Stimulated activated CD8-positive, alpha-beta memory T cell treated with anti-CD3 and anti-CD28 coated beads, Interleukin-15, amount 100 ng/mL, for 24 hours (primary cell): ENCODE data around the gene ZNF766.
"Not testable (repeated sequence)": the region's sequence is repeated elsewhere in the genome, so short reads cannot be mapped to it uniquely, and the experiment has no call there.

Experiments
- DNase-seq: peaks from one replicate; pipeline ENCODE4 v3.0.0-alpha.2; 2020; ENCODE audit warnings: low read depth

The ZNF766 gene

DNA sequence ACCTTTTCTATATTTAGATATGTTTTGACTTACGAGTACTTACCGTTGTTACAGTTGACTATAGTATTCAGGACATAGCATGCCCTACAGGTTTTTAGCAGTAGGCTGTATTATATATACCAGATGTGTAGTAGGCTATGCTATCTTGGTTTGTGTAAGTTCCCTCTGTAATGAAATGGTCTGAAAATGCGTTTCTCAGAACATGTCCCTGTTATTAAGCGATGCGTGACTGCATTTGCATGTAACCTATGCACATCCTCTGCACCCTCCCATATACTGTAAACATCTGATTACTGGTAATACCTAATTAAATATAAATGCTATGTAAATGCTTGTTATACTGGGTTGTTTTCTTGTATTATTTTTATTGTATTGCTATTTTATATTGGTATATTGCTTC, 6.6 kb downstream of the ZNF766 start:
- DNase-seq, result no peak

- no peak for DNase-seq
These were observed 8.1 kb downstream of the ZNF766 start for GRCh38 chr19:52277471-52277870.

GRCh38 chr19:52286256-52286655, 16.9 kb downstream of the ZNF766 start:
- DNase-seq, result no peak

GRCh38 chr19:52291781-52292180, 22.4 kb downstream of the ZNF766 start:
- no peak for DNase-seq

DNA sequence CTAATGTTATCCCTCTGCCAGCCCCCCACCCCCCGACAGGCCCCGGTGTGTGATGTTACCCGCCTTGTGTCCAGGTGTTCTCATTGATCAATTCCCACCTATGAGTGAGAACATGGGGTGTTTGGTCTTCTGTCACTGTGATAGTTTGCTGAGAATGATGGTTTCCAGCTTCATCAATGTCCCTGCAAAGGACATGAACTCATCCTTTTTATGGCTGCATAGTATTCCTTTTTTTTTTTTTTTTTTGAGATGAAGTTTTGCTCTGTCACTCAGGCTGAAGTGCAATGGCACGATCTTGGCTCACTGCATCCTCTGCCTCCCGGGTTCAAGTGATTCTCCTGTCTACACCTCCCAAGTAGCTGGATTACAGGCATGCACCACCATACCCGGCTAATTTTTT, 23.6 kb downstream of the ZNF766 start:
- not testable (repeated sequence) for DNase-seq

DNA sequence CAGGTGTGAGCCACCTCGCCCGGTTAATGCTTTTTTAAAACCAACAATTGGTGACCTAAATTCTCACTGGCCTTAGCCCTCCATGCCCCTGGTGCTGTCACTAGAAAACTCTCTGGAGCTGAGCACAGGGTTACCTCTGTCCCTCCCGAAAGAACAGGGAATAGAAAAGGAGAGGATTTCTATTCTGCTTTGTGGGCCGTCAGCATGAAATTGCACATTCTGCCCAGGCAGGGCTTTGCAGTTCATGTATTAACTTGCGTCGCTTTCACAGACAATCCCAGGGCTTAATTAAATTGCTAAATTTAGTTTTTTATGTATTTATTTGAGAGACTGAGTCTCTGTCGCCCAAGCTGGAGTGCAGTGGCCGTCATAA, 27.0 kb downstream of the ZNF766 start:
- DNase-seq, result no peak

DNA sequence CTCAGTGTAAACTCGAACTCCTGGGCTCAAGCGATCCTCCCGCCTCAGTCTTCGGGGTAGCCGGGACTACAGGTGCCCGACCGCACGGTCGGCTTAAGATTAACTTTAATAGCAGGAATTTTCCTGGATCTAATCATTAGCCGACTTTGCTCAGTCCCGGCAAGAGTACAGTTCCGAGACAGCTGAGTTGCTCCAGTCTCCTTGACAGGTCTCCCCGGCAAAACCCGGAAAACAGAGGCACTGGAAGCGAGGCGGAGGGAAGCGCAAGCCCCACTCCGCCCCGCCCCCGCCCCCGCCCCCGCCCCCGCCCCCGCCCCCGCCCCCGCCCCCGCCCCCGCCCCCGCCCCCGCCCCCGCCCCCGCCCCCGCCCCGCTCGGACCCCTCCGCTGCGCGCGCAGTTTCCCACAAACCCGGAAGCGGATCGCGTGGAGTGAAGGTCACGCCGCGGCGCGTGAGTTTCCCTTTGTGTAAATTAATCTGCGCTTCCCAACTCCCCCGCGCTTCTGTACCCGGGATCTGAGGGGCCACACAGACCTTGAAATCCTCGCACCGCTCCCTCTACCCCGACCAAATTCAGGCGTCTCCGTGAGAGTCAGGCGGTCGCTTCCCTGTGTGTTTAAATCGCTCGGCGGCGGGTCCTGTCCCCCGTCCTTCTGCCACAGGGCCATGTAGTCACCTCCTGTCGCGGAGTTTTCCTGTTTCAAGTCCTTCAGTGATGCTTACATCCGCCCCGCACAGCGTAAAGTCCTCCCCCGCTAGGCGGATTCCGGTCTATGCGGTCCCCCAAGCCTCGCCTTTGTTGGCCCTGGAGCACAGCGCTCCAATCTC, 27.6 kb downstream of the ZNF766 start, which contains the start of gene ZNF480:
TSS of gene ZNF480 (plus strand) at position 397 of the 828 bp plus-strand sequence. CDS start 3,244 bp downstream, outside the sequence.
- DNase-seq, result peak; percentile 65

- no peak for DNase-seq
These were observed 28.4 kb downstream of the ZNF766 start for GRCh38 chr19:52297601-52298364.

GRCh38 chr19:52307275-52307674, 37.9 kb downstream of the ZNF766 start:
- no peak for DNase-seq

GRCh38 chr19:52322429-52322828, 53.0 kb downstream of the ZNF766 start:
- DNase-seq, result no peak

- no peak for DNase-seq
These were observed 62.4 kb downstream of the ZNF766 start for GRCh38 chr19:52331757-52332156.

DNA sequence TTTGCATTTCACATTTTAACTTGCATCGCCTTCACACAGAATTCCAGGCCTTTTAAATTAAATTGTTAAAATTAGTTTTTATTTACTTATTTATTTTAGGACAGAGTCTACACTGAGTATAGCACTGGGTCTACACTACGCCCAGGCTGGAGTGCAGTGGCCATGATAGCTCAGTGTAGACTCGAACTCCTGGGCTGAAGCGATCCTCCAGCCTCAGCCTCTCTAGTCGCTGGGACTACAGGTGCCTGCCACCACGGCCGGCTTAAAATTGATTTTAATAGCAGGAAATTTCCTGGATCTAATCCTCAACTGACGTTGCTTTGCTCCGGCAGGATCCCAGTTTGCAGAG, 66.4 kb downstream of the ZNF766 start:
- no peak for DNase-seq

DNA sequence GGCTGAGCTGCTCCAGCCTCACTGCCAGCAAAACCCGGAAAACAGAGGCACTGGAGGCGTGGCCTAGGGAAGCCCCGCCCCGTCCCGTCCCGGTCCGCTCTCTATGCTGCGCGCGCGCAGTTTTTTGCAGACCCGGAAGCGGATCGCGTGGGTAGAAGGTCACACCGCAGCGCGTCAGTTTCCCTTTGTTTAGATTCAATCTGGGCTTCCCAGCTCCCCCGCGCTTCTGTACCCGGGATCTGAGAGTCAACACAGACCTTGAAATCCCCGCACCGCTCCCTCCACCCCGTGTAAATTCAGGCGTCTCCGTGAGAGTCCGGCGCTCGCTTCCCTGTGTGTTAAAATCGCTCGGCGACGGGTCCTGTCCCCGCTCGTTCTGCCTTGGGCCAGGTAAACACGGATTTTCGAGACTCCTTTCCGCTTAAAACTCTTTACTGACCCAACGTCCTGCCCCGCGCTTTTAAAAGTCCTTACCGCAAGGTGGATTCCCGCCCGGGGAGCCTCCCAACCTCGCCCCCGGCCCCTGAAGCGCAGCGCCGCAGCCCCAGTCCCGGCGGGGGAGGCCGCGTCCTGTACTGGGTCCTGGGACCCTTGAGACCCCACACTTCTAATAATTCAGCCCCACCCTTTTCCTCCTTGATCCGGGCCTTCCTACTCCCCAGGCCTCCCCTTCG, 66.9 kb downstream of the ZNF766 start, which contains the start of gene ZNF610:
TSS of gene ZNF610 (plus strand) at position 127 of the 674 bp plus-strand sequence. CDS start 12,930 bp downstream, outside the sequence.
- DNase-seq, result peak; percentile 71

DNA sequence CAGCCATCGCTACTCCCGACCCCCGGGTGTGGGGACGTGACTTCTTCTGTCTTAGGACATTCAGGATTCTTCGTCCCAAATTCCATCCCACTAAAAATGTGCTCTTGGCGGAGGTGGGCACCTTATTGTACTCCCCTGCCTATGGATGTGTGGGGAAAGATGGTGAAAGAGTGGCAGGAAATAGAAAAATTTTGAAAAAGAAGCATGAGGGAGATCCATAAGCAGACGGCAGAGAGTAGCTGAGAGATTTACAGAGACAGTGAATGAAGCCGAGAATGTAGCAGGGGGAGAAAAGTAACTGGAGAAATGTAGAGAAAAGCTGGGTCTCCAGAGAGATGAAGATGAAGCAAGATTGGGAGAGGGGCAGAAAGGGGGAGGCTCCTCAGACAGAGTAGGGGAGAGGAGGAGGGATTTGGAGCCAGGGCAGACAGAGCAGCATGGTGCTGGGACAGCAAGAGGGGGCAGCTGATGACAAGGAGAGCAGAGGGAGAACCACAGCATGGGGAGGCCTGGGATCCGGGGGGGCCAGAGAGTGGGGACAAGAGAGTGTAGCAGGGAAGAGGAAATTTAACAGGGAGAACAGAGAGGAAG, 67.5 kb downstream of the ZNF766 start:
- no peak for DNase-seq

DNA sequence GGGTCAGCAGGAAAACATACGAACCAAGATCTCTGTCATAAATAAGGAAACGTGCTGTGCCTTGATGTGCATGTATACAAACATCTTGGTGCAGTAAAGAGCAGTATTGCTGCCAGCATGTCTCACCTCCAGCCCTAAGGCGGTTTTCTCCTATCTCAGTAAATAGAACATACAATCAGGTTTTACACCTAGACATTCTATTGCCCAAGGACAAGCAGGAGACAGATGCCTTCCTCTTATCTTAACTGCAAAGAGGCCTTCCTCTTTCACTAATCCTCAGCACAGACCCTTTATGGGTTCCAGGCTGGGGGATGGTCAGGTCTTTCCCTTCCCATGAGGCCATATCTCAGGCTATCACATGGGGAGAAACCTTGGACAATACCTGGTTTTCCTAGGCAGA, 69.6 kb downstream of the ZNF766 start:
- not testable (repeated sequence) for DNase-seq

GRCh38 chr19:52343548-52343947, 74.2 kb downstream of the ZNF766 start:
- DNase-seq, result no peak

- no peak for DNase-seq
These were observed 75.8 kb downstream of the ZNF766 start for GRCh38 chr19:52345162-52345561.
